HepG2 (cell line): ENCODE data around the gene DHX16. TPM values are rescaled to one million over a fixed set of nuclear protein-coding genes. Genes with fewer than 3 reads are reported as not detected.
A peak's percentile ranks its signal among the peaks of the same experiment; 100 is the strongest.

Experiments
- AHR ChIP-seq: IDR thresholded peaks from 2 replicates; pipeline ENCODE4 v1.6.1; 2018; ENCODE audit warnings: missing genetic modification reagents, missing compliant biosample characterization
- CBX2 ChIP-seq, 2 experiments: fragments of 200-600 bp in 1 of 2; sonication (generic); formaldehyde crosslinking in 1 of 2; IDR thresholded peaks; 2 replicates each; pipeline versions ENCODE4 v1.7.0 to v1.8.1; 2018 to 2022; ENCODE audit warnings: low read depth in 2 of 2, low read length in 1 of 2, mild to moderate bottlenecking in 1 of 2, missing genetic modification reagents in 1 of 2
- CSRNP2 ChIP-seq: sonication (generic); formaldehyde crosslinking; conservative IDR thresholded peaks from 2 replicates; pipeline ENCODE4 v1.8.0; 2022; ENCODE audit warnings: low read depth, missing genetic modification reagents
- HDAC6 ChIP-seq: fragments of 200-600 bp; sonication (generic); IDR thresholded peaks from 2 replicates; pipeline ENCODE4 v1.7.0; 2017; ENCODE audit warnings: mild to moderate bottlenecking, antibody characterized with exemption, low read length, low read depth
- HNRNPLL ChIP-seq: fragments of 200-400 bp; formaldehyde crosslinking; IDR thresholded peaks from 2 replicates; pipeline ENCODE4 v1.6.1; 2017; ENCODE audit warnings: mild to moderate bottlenecking, low read depth, low read length; ENCODE audit not compliant: poor library complexity, severe bottlenecking
- JUN ChIP-seq: sonication (generic); formaldehyde crosslinking; IDR thresholded peaks from 2 replicates; pipeline ENCODE4 v1.4.0; 2020; ENCODE audit warnings: mild to moderate bottlenecking, missing genetic modification reagents
- MBD4 ChIP-seq: IDR thresholded peaks from 2 replicates; pipeline ENCODE4 v1.6.1; 2012; ENCODE audit warnings: low read length, inconsistent platforms, borderline replicate concordance
- MEF2D ChIP-seq: sonication (generic); formaldehyde crosslinking; IDR thresholded peaks from 2 replicates; pipeline ENCODE4 v1.5.1; 2020; ENCODE audit warnings: mild to moderate bottlenecking, missing genetic modification reagents
- MIER2 ChIP-seq: IDR thresholded peaks from 2 replicates; pipeline ENCODE4 v1.6.1; 2016; ENCODE audit warnings: missing biosample characterization, missing genetic modification reagents
- NCOA1 ChIP-seq: sonication (generic); formaldehyde crosslinking; IDR thresholded peaks from 2 replicates; pipeline ENCODE4 v1.9.0; 2021; ENCODE audit warnings: missing genetic modification reagents
- NFIB ChIP-seq: sonication (generic); formaldehyde crosslinking; IDR thresholded peaks from 2 replicates; pipeline ENCODE4 v1.9.0; 2021; ENCODE audit warnings: missing genetic modification reagents, mild to moderate bottlenecking, borderline replicate concordance
- NKX3-1 ChIP-seq: sonication (generic); formaldehyde crosslinking; IDR thresholded peaks from 2 replicates; pipeline ENCODE4 v1.5.0; 2020; ENCODE audit warnings: missing genetic modification reagents
- PCBP2 ChIP-seq: fragments of 200-400 bp; formaldehyde crosslinking; optimal IDR thresholded peaks from 2 replicates; pipeline ENCODE3; 2018; ENCODE audit warnings: low read length, low read depth; ENCODE audit not compliant: poor library complexity, severe bottlenecking
- SRF ChIP-seq: IDR thresholded peaks from 2 replicates; pipeline ENCODE4 v1.6.1; 2011; ENCODE audit warnings: mild to moderate bottlenecking, low read depth, low read length, moderate library complexity
- SUZ12 ChIP-seq: fragments of 150-350 bp; IDR thresholded peaks from 2 replicates; pipeline ENCODE4 v1.6.1; 2014; ENCODE audit warnings: low read depth, low read length
- TOE1 ChIP-seq: sonication (generic); formaldehyde crosslinking; IDR thresholded peaks from 2 replicates; pipeline ENCODE4 v1.4.0; 2020; ENCODE audit warnings: mild to moderate bottlenecking, missing genetic modification reagents
- ZBTB3 ChIP-seq: sonication (generic); formaldehyde crosslinking; IDR thresholded peaks from 2 replicates; pipeline ENCODE4 v1.4.0; 2020; ENCODE audit warnings: low read depth, mild to moderate bottlenecking, moderate library complexity, missing genetic modification reagents, borderline replicate concordance
- ZBTB34 ChIP-seq: sonication (generic); formaldehyde crosslinking; IDR thresholded peaks from 2 replicates; pipeline ENCODE4 v1.8.0; 2022; ENCODE audit warnings: mild to moderate bottlenecking, missing genetic modification reagents
- ZFYVE20 ChIP-seq: sonication (generic); formaldehyde crosslinking; IDR thresholded peaks from 2 replicates; pipeline ENCODE4 v1.8.0; 2023; ENCODE audit warnings: low read depth, mild to moderate bottlenecking, moderate library complexity, missing genetic modification reagents, borderline replicate concordance
- ZNF232 ChIP-seq: sonication (generic); formaldehyde crosslinking; IDR thresholded peaks from 2 replicates; pipeline ENCODE4 v1.4.0; 2020; ENCODE audit warnings: missing genetic modification reagents, borderline replicate concordance
- ZNF616 ChIP-seq: sonication (generic); formaldehyde crosslinking; IDR thresholded peaks from 2 replicates; pipeline ENCODE4 v1.5.0; 2020; ENCODE audit warnings: low read depth, mild to moderate bottlenecking, missing genetic modification reagents
- polyA plus RNA-seq, 8 experiments: library from polyadenylated mRNA; depleted of rRNA in 3 of 8; stranded (reverse) in 7 of 8; unstranded in 1 of 8; fragments of >200 nt; fragmentation: Illumina TruSeq in 4 of 8; extraction: Trizol in 4 of 8; gene quantifications; 2 replicates each; pipeline versions ENCODE4 v1.2.1 to v1.2.3, GENCODE V29; 2011 to 2016; ENCODE audit warnings: low read depth in 4 of 8, missing spikeins in 1 of 8, mixed read lengths in 1 of 8; ENCODE audit not compliant: insufficient read depth in 1 of 8
- total RNA-seq, 5 experiments: library from RNA; depleted of rRNA; stranded (reverse); fragments of >200 nt; fragmentation: Illumina TruSeq; extraction: Trizol; gene quantifications; 2 replicates each; pipeline ENCODE4 v1.2.3, GENCODE V29; 2016; ENCODE audit warnings: low read depth in 1 of 5
- TF ChIP-seq, protein P1 (sequence below): sonication (generic); formaldehyde crosslinking; IDR thresholded peaks from 2 replicates; pipeline ENCODE4 v1.4.0; 2020; ENCODE audit warnings: missing genetic modification reagents

Gene DHX16
- total and polyA plus RNA-seq, 2 of the 13 experiments (the other 11 are each of a cell fraction or from before 2014, with no cell fraction given): 57.0 to 58.5 TPM

DNA sequence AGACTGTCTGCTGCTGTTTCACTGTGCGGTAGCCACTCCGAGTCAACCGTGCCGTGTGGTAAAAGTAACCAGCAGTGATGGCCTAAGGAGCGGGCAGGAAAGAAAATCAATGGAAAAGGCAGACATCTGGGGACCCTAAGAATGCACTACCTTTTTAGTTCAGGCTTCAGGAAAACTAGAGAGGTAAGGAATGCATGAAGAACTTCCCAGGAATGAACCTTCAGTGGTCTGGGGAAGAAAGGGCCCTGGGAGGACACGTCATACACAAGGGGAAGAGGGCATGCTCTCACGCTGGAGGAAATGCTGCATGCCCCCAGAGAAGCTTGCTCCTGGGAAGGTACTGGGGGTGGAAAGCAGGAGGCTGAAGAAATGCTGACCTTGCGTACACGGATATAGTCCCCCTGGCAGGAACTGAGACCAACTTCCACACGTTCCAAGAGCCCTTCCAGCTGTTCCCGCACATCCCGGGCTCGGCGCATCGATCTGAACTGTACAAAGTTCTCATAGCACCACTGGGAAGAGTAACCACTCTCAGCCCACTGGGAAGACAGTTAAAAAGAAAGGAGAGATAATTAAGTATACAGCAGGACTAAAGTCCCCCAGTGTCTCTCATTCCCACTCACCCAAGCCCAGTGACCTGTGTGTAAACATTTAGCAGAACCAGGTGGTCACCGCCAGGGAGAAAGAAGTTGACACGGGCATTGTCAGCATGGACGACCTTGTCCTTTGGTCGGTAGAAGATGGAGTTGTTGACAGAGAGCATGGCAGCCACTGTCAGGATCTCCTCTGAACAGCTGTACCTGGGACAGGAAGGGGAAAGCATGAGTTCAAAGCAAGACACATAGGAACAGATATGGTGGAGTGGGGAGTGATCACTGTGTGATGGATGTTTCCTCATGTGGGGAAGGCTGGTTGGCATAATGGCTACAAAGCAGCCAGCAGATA is 17.7 kb downstream of the DHX16 start (continued):
- TF ChIP-seq SRF (no peak), ZBTB3 (peak; percentile 70; the same call in 1 of the 2 replicates), MIER2 (CRISPR knock-in tag) (peak; percentile 63; the same call in 1 of the 2 replicates), JUN (CRISPR knock-in tag) (peak; percentile 84), TOE1 (CRISPR knock-in tag) (peak; percentile 90; the same call in 1 of the 2 replicates), HDAC6 (no peak), ZNF616 (CRISPR knock-in tag) (no peak; the same call in 1 of the 2 replicates), MEF2D (peak; percentile 79; the same call in 1 of the 2 replicates), MBD4 (no peak), AHR (no peak), NFIB (CRISPR knock-in tag) (no peak), SUZ12 (no peak), ZNF232 (CRISPR knock-in tag) (0 out of 2 replicates have a peak, but pooled peaks have one; percentile 27), PCBP2 (no peak), CBX2 (IDR thresholded peaks at IDR 0.05; ENCODE audit: low read depth, low read length) (no peak), CBX2 (CRISPR knock-in tag; IDR thresholded peaks at IDR 0.05; ENCODE audit: low read depth) (no peak), NCOA1 (no peak), ZFYVE20 (CRISPR knock-in tag) (no peak), ZBTB34 (CRISPR knock-in tag) (peak; percentile 79; the same call in 1 of the 2 replicates), CSRNP2 (CRISPR knock-in tag) (no peak; the same call in 1 of the 2 replicates), HNRNPLL (no peak), NKX3-1 (CRISPR knock-in tag) (no peak)
- TF ChIP-seq, protein P1, sequence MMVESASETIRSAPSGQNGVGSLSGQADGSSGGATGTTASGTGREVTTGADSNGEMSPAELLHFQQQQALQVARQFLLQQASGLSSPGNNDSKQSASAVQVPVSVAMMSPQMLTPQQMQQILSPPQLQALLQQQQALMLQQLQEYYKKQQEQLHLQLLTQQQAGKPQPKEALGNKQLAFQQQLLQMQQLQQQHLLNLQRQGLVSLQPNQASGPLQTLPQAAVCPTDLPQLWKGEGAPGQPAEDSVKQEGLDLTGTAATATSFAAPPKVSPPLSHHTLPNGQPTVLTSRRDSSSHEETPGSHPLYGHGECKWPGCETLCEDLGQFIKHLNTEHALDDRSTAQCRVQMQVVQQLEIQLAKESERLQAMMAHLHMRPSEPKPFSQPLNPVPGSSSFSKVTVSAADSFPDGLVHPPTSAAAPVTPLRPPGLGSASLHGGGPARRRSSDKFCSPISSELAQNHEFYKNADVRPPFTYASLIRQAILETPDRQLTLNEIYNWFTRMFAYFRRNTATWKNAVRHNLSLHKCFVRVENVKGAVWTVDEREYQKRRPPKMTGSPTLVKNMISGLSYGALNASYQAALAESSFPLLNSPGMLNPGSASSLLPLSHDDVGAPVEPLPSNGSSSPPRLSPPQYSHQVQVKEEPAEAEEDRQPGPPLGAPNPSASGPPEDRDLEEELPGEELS (CRISPR knock-in tag): peak; percentile 87
